Heart left ventricle (tissue), 16 donors: ENCODE data around the gene OR5H6. TPM values are rescaled to one million over a fixed set of nuclear protein-coding genes. Genes with fewer than 3 reads are reported as not detected.
A peak's percentile ranks its signal among the peaks of the same experiment; 100 is the strongest.

Experiments used
- ATAC-seq, 4 donors: fragments of 200-7000 bp; cut with Tn5 transposase; one replicate each; pipeline ENCODE4 v1.9.1; 2020 to 2022; ENCODE audit warnings: moderate library complexity in 4 of 4, mild to moderate bottlenecking in 3 of 4, moderate number of reproducible peaks in 1 of 4
- DNase-seq, 5 donors: peaks; one replicate each; pipeline ENCODE4 v3.0.0-alpha.2; 2020
- H3K27ac ChIP-seq, 12 donors: fragments of 200-600 bp; sonication (generic) in 4 of 12; one replicate each; pipeline versions ENCODE4 v1.5.0 to v1.8.0; 2016 to 2022; ENCODE audit warnings: mild to moderate bottlenecking in 2 of 12
- H3K27me3 ChIP-seq, 9 donors: fragments of 200-600 bp; sonication (generic) in 2 of 9; one replicate each; pipeline versions ENCODE4 v1.5.1 to v1.8.0; 2016 to 2022; ENCODE audit warnings: mild to moderate bottlenecking in 3 of 9
- H3K36me3 ChIP-seq, 9 donors: fragments of 200-600 bp; sonication (generic) in 2 of 9; one replicate each; pipeline versions ENCODE4 v1.5.0 to v1.8.0; 2018 to 2022; ENCODE audit warnings: mild to moderate bottlenecking in 2 of 9
- H3K4me1 ChIP-seq, 12 donors: fragments of 200-600 bp; sonication (generic) in 4 of 12; one replicate each; pipeline versions ENCODE4 v1.5.0 to v1.8.0; 2016 to 2022; ENCODE audit warnings: mild to moderate bottlenecking in 3 of 12
- H3K4me3 ChIP-seq, 12 donors: fragments of 200-600 bp; sonication (generic) in 4 of 12; one replicate each; pipeline versions ENCODE4 v1.5.0 to v1.8.0; 2017 to 2022; ENCODE audit warnings: mild to moderate bottlenecking in 9 of 12, moderate library complexity in 4 of 12
- H3K9me3 ChIP-seq, 12 donors: fragments of 200-600 bp; sonication (generic) in 4 of 12; one replicate each; pipeline versions ENCODE4 v1.5.0 to v1.8.0; 2016 to 2022; ENCODE audit warnings: mild to moderate bottlenecking in 1 of 12
- CTCF ChIP-seq, 12 donors: fragments of 200-600 bp; sonication (generic) in 4 of 12; IDR thresholded peaks; one replicate each; pipeline versions ENCODE4 v1.5.0 to v1.8.0; 2018 to 2022; ENCODE audit warnings: antibody characterized with exemption in 12 of 12, mild to moderate bottlenecking in 5 of 12
- POLR2A ChIP-seq, 2 donors: fragments of 450-650 bp; IDR thresholded peaks; one replicate each; pipeline ENCODE4 v1.6.1; 2017; ENCODE audit warnings: antibody characterized with exemption in 2 of 2, mild to moderate bottlenecking in 2 of 2, moderate library complexity in 2 of 2
- WGBS, 4 donors: extraction: QIAGEN DNeasy Blood & Tissue Kit in 2 of 4; methylation state at CpG; one replicate each; pipeline versions ENCODE4 v1.1.5 to v1.1.7; 2013 to 2018; 5-methylcytosine and 5-hydroxymethylcytosine counted together
- intact Hi-C, 10 donors: fragments of 100-400 bp; cut with DNase I; formaldehyde crosslinking; loops; one replicate each; pipeline versions ENCODE4 v1.11.1 to v1.14.2; 2022
- polyA plus RNA-seq, 2 donors: library from polyadenylated mRNA; stranded (reverse); fragments of 200-250 nt; gene quantifications; one replicate each; pipeline ENCODE4 v1.2.3, GENCODE V29; 2013
- total RNA-seq, 9 donors: library from RNA; depleted of rRNA in 2 of 9; stranded (reverse); fragments of >200 nt in 2 of 9; fragmentation: NEBNext Ultra II Directional in 3 of 9; extraction: Animal tissue kit (Norgen Biotek cat#: 25700) in 3 of 9; gene quantifications; one replicate each; pipeline versions ENCODE4 v1.1.0 to v1.2.4, GENCODE V29; 2016 to 2023
- donor health status: ischemic (EF 13 %, LVEDD 7.1; RV severe dilation, severe dysfunction).
- donor health status: healthy with polysubstance abuse.
- donor health status: DM: no; HTN: yes; CAD: no.
- donor health status: DM: no; HTN: no; CAD: no.
- donor health status: ischemic (EF 25% LVEDD 6.9; RV normal size, moderate dysfunction).
- donor health status: ischemic (EF 25% LVEDD 5.7; RV mildly dilated, moderate dysfunction).
- donor health status: healthy.
- donor health status: DM: yes; HTN: yes; CAD: no.
- donor health status: ischemic (EF 35%, LVEDD 5.7; RV mildly dilated, moderate dysfunction).
- donor health status: nonischemic (EF 11% LVEDD 7.7; RV severe dilation, severe dysfunction).
- donor health status: DM: yes; HTN: yes; CAD: no.
- donor health status: PGD.
- donor health status: ischemic (EF 29% LVEDD 5.4; RV normal size, mild dysfunction).
- donor health status: nonischemic (EF 23%, LVEDD 6.1; RV moderate dilation, normal function).

The OR5H6 gene
- total and polyA plus RNA-seq, 11 donors, result not detected

- ATAC-seq (no peak), DNase-seq (no peak)
- no peak overlapping the region for H3K4me3 ChIP-seq
- H3K9me3 ChIP-seq, result peaks cover 0 to 27% (median 13%) of the 10 kb centered on the region in 12 donors
- intact Hi-C loops, result no loop called here
- no peaks in the 10 kb centered on the region for H3K27me3 ChIP-seq
- 73 to 84% (median 80%) methylated on average over 3 of the region's 3 CpGs for WGBS, 4 donors
- H3K27ac ChIP-seq, result no peak overlapping the region
- no peaks in the 10 kb centered on the region for H3K4me1 ChIP-seq
- TF ChIP-seq POLR2A (IDR thresholded peaks at IDR 0.05) (no peak), CTCF (IDR thresholded peaks at IDR 0.05) (no peak)
- no peaks in the 10 kb centered on the region for H3K36me3 ChIP-seq
Observed at GRCh38 chr3:98272126-98272525, 8.1 kb downstream of the OR5H6 start.

- Histone ChIP-seq H3K4me1 (no peaks in the 10 kb centered on the region), H3K36me3 (no peaks in the 10 kb centered on the region), H3K27me3 (no peaks in the 10 kb centered on the region), H3K27ac (no peak overlapping the region), H3K4me3 (no peak overlapping the region), H3K9me3 (peaks cover 0 to 17% (median 9%) of the 10 kb centered on the region in 12 donors)
- no peak for ATAC-seq
- TF ChIP-seq CTCF (IDR thresholded peaks at IDR 0.05) (no peak), POLR2A (IDR thresholded peaks at IDR 0.05) (no peak)
- DNase-seq, result peak in 1 of 5 donors; percentile 44
- intact Hi-C loops, result no loop called here
- WGBS, 4 donors, result 73 to 90% (median 84%) methylated on average over 1 to 3 of the region's 3 CpGs
Observed at GRCh38 chr3:98274914-98275313, 10.9 kb downstream of the OR5H6 start.

- Histone ChIP-seq H3K27me3 (no peaks in the 10 kb centered on the region), H3K36me3 (no peaks in the 10 kb centered on the region), H3K4me1 (no peaks in the 10 kb centered on the region), H3K9me3 (no peaks in the 10 kb centered on the region), H3K27ac (no peak within 1 kb of the TSS), H3K4me3 (no peak within 1 kb of the TSS)
- no peak for DNase-seq
- intact Hi-C loops, result no loop called here
- 54 to 63% (median 57%) methylated on average over 2 of the region's 2 CpGs for WGBS, 4 donors
- ATAC-seq, result no peak
- no peak for TF ChIP-seq POLR2A (IDR thresholded peaks at IDR 0.05)
- TF ChIP-seq CTCF (IDR thresholded peaks at IDR 0.05), result no peak
Observed at GRCh38 chr3:98282205-98282604, 18.2 kb downstream of the OR5H6 start, which contains the start of gene OR5H2. TSS of gene OR5H2 (plus strand) at chr3:98282505. CDS start at chr3:98282903, 398 bp downstream.

GRCh38 chr3:98290916-98291315 lies 26.9 kb downstream of the OR5H6 start:
- Histone ChIP-seq H3K4me1 (no peaks in the 10 kb centered on the region), H3K27ac (no peak overlapping the region), H3K4me3 (no peak overlapping the region), H3K27me3 (no peaks in the 10 kb centered on the region), H3K36me3 (no peaks in the 10 kb centered on the region), H3K9me3 (peaks cover 0 to 7% (median 0%) of the 10 kb centered on the region in 12 donors)
- DNase-seq (no peak), ATAC-seq (no peak)
- TF ChIP-seq CTCF (IDR thresholded peaks at IDR 0.05), result no peak
- intact Hi-C loops, result no loop called here
- 73 to 79% (median 76%) methylated on average over 1 of the region's 1 CpG for WGBS, 4 donors
